GM23338 (cell line): ENCODE measurements around the gene ARSD.

ENCODE experiments used
- CTCF ChIP-seq, 2 experiments: fragments of 200-600 bp in 1 of 2; sonication (generic) in 1 of 2; conservative IDR thresholded peaks; 2 replicates each; pipeline versions ENCODE4 v1.5.1 to v1.6.1; 2016 to 2017; ENCODE audit warnings: antibody characterized with exemption in 2 of 2, low read depth in 2 of 2, mild to moderate bottlenecking in 2 of 2, moderate library complexity in 1 of 2
- REST ChIP-seq: IDR thresholded peaks from one replicate; pipeline ENCODE4 v1.6.1; 2018; ENCODE audit warnings: antibody characterized with exemption; ENCODE audit not compliant: unreplicated experiment

GRCh38 chrX:2875798-2876399 is 53.2 kb downstream of the ARSD start:
- TF ChIP-seq REST (no peak), CTCF (conservative IDR thresholded peaks at IDR 0.05; ENCODE audit: low read depth in 2 of 2) (peak; percentile 43 to 58)
